Nephron progenitor cell (in vitro differentiated cells): ENCODE results near the gene KRTAP5-2.
A peak's percentile ranks its signal among the peaks of the same experiment; 100 is the strongest.
"Not testable (repeated sequence)": the region's sequence is repeated elsewhere in the genome, so short reads cannot be mapped to it uniquely, and the experiment has no call there.

Experiments used
- DNase-seq: peaks from one replicate; pipeline ENCODE4 v3.0.0; 2021
- H3K27ac Mint-ChIP-seq: 2 replicates; pipeline ENCODE4 v1.8.0; 2021; ENCODE audit warnings: mild to moderate bottlenecking, moderate library complexity, mixed read lengths
- H3K27me3 Mint-ChIP-seq: 2 replicates; pipeline ENCODE4 v1.8.0; 2021; ENCODE audit warnings: mild to moderate bottlenecking, low read depth, mixed read lengths; ENCODE audit not compliant: poor library complexity
- H3K36me3 Mint-ChIP-seq: 2 replicates; pipeline ENCODE4 v1.8.0; 2021; ENCODE audit warnings: low read depth, mixed read lengths
- H3K4me1 Mint-ChIP-seq: 2 replicates; pipeline ENCODE4 v1.8.0; 2021; ENCODE audit warnings: mixed read lengths
- H3K4me3 Mint-ChIP-seq: 2 replicates; pipeline ENCODE4 v1.8.0; 2021; ENCODE audit warnings: mild to moderate bottlenecking, moderate library complexity, mixed read lengths
- H3K9me3 Mint-ChIP-seq: 2 replicates; pipeline ENCODE4 v1.8.0; 2021; ENCODE audit warnings: mild to moderate bottlenecking, moderate library complexity, mixed read lengths
- TF ChIP-seq, protein P1 (sequence below): fragments of 200-600 bp; sonication (generic); IDR thresholded peaks from 2 replicates; pipeline ENCODE4 v1.5.0; 2021; ENCODE audit warnings: antibody characterized with exemption

KRTAP5-2 gene

DNA sequence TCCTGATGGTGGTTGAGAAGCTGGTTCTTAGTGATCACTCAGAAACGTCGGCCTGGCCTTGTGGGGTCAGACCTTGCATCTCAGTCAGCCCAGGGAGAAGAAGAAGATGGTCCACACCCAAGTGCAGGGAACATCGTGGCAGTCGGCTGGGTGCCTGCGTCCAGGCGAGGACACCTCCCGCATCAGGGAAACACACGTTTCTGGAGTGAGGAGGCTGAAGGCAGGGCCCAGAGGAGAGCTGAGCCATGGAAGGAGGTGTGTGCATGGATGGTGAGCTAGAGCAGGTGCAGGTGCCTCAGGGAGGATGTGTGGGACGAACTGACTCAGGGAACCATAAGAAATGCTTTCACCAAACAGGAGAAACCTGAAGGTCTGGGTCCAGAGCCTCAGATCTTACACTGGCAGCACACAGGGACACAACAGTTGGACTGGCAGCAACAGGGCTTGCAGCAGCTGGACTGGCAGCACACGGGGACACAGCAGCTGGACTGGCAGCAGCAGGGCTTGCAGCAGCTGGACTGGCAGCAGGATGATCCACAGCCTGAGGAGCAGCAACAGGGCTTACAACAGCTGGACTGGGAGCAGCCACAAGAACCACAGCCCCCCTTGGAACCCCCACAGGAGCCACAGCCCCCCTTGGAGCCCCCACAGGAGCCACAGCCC, 632 bp downstream of the KRTAP5-2 start:
- no peaks in the 10 kb centered on the region for H3K36me3 Mint-ChIP-seq
- no peak overlapping the region for H3K27ac Mint-ChIP-seq
- peaks cover 21% of the 10 kb centered on the region for H3K9me3 Mint-ChIP-seq
- no peak overlapping the region for H3K4me3 Mint-ChIP-seq
- TF ChIP-seq, protein P1, sequence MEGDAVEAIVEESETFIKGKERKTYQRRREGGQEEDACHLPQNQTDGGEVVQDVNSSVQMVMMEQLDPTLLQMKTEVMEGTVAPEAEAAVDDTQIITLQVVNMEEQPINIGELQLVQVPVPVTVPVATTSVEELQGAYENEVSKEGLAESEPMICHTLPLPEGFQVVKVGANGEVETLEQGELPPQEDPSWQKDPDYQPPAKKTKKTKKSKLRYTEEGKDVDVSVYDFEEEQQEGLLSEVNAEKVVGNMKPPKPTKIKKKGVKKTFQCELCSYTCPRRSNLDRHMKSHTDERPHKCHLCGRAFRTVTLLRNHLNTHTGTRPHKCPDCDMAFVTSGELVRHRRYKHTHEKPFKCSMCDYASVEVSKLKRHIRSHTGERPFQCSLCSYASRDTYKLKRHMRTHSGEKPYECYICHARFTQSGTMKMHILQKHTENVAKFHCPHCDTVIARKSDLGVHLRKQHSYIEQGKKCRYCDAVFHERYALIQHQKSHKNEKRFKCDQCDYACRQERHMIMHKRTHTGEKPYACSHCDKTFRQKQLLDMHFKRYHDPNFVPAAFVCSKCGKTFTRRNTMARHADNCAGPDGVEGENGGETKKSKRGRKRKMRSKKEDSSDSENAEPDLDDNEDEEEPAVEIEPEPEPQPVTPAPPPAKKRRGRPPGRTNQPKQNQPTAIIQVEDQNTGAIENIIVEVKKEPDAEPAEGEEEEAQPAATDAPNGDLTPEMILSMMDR, result no peak
- no peak for DNase-seq
- H3K4me1 Mint-ChIP-seq, result peaks cover 15% of the 10 kb centered on the region
- H3K27me3 Mint-ChIP-seq, result peaks cover 93% of the 10 kb centered on the region

DNA sequence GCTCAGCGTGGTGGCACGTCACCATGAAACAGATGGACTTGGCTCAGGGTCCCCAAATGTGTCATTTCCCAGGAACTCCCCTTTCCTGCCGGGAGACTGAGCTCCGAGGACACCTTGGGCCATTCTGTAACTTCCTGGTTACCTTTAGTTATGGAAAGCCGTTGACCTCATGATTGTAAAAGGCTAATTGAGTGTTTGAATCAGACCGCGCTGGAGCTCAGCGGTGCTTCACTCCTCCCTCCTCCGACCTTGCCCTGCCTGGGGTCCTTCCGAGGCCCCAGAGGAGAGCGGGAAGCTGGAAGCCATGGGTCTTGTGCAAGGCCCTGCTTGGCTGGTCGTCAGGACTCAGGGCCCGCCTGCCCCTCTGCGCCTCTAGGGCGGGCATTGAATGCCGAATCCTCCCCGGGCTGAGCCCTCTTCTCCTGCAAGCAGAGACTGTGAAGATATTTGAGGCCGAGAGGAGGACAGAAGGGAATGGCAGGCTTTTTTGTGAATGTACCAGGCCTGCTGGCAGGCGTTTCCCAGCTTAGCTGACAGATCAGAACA, 1.4 kb downstream of the KRTAP5-2 start:
- not testable (repeated sequence) for H3K27ac Mint-ChIP-seq, H3K4me3 Mint-ChIP-seq, DNase-seq, H3K36me3 Mint-ChIP-seq
- H3K9me3 Mint-ChIP-seq, result peaks cover 13% of the 10 kb centered on the region
- peaks cover 94% of the 10 kb centered on the region for H3K27me3 Mint-ChIP-seq
- H3K4me1 Mint-ChIP-seq, result peaks cover 15% of the 10 kb centered on the region

DNA sequence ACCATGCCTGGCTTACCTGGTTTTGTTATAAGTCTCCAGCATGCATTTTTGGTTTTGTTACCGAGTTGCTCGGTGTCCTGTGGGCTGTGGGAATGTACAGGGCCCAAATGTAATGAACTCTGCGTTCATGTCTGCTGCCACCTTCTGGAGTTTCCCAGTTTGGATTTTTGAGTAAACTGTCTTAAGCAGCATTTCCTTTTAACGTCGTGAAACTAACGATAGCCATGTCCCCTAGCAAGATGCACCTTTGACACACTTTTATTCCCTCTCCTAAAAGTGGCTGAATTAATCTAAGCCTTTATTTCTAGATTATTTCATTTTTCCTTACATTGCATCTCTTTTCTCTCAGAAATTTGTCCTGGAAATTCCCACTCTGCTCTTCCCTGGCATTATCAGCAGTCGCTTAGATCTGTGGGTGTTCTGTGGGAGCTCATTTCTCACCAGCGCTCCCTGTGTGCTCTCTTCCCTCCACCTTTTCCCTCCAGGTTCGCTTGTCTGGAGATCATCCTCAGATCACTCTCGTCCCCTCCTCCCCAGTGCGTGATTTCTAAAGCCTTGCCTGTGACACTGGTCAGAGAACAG, 2.0 kb downstream of the KRTAP5-2 start:
- not testable (repeated sequence) for H3K4me3 Mint-ChIP-seq, H3K36me3 Mint-ChIP-seq

DNA sequence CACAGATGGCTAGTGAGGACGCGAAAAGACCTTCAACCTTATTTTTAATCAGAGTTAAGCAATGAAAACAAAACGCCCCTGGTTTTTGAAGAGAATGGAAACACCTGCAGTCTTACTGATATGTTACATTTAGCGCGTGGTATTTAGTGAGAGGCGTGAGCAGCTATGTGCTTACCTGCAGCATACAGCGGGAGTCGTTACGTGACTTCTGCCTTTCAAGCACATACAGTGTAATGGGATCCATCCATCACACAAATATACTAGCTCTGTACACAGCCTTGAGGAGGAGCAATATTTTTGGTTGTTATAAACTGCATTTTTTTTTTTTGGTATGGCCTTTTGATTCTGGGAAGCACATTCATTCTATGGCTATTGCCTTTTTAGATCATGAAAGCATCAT, 5.5 kb downstream of the KRTAP5-2 start:
- H3K4me3 Mint-ChIP-seq, result no peak overlapping the region
- peaks cover 95% of the 10 kb centered on the region for H3K27me3 Mint-ChIP-seq
- H3K4me1 Mint-ChIP-seq, result peaks cover 15% of the 10 kb centered on the region
- TF ChIP-seq, protein P1, result no peak
- H3K27ac Mint-ChIP-seq, result no peak overlapping the region
- no peak for DNase-seq
- no peaks in the 10 kb centered on the region for H3K36me3 Mint-ChIP-seq
- H3K9me3 Mint-ChIP-seq, result no peaks in the 10 kb centered on the region

More for the DNA sequence above, 2.0 kb downstream of the KRTAP5-2 start:
- not testable (repeated sequence) for H3K27ac Mint-ChIP-seq, H3K9me3 Mint-ChIP-seq, DNase-seq
- Mint-ChIP-seq H3K4me1 (peaks cover 15% of the 10 kb centered on the region), H3K27me3 (peaks cover 94% of the 10 kb centered on the region)

DNA sequence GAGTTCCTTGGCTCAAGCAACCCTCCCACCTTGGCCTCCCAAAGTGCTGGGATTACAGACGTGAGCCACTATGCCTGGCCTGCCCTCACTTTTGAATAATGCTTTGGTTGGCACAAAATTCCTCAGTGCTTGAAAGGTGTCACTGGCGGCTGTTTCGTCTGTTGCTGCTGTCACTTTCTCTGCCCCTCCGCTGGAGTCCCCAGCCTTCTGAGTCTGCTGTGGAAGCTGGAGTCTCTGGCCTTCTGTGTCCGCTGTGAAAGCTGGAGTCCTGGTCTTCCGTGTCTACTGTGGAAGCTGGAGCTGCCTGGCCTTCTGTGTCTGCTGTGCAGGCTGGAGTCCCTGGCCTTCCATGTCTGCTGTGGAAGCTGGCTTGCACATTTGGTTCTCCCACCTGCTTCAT, 8.1 kb downstream of the KRTAP5-2 start:
- DNase-seq, result no peak
- Mint-ChIP-seq H3K4me3 (no peak overlapping the region), H3K27ac (no peak overlapping the region), H3K36me3 (no peaks in the 10 kb centered on the region), H3K27me3 (peaks cover 88% of the 10 kb centered on the region), H3K9me3 (no peaks in the 10 kb centered on the region), H3K4me1 (no peaks in the 10 kb centered on the region)
- TF ChIP-seq, protein P1, result no peak

DNA sequence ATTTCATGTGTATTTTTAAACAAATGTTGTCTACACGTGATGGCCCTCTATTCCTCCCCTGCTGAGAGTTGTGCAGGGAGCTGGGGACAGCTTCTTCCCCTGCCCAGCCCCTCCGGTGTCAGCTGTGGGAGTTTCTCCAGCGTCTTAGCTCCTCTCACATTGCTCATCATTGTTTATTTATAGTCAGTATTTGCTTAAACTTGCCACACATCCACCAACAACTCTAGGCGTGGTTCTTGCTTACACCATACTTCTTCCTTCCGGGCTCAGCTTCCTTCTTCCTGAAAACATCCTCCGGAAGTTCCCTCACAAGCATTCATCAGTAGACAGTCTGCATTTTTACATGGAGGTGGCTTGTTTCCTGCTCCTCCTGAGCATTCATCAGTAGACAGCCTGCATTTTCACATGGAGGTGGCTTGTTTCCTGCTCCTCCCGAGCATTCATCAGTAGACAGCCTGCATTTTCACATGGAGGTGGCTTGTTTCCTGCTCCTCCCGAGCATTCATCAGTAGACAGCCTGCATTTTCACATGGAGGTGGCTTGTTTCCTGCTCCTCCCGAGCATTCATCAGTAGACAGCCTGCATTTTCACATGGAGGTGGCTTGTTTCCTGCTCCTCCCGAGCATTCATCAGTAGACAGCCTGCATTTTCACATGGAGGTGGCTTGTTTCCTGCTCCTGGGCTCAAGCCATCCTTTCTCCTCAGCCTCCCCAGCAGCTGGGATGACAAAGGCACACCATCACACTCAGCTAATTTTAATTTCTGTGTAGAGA, 8.7 kb downstream of the KRTAP5-2 start:
- not testable (repeated sequence) for H3K4me1 Mint-ChIP-seq, DNase-seq, H3K9me3 Mint-ChIP-seq, H3K4me3 Mint-ChIP-seq, H3K36me3 Mint-ChIP-seq
- Mint-ChIP-seq H3K27me3 (peaks cover 84% of the 10 kb centered on the region), H3K27ac (peak overlapping the region; percentile 61)

DNA sequence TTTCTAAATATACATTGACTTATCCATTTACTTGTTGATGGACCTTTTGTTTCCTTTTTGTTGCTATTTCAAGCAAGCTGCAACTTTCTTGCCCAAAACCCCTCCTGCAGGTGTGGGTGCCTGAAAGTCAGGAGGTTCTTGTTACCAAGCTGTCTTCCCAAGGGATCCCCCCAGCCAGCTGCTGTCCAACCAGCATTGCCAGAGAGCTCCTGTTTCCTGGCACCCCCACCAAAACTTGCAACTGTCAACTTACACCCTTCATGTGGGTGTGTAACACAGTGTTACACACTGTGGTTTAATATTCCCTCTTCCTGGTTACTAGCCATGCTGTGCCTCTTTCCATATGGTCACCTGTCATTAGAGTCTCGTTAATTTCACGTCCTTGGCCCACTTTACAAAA, 11.4 kb downstream of the KRTAP5-2 start:
- peaks cover 6% of the 10 kb centered on the region for H3K9me3 Mint-ChIP-seq
- H3K4me1 Mint-ChIP-seq, result no peaks in the 10 kb centered on the region
- H3K27ac Mint-ChIP-seq, result no peak overlapping the region
- H3K27me3 Mint-ChIP-seq, result peaks cover 72% of the 10 kb centered on the region
- no peak for DNase-seq
- no peaks in the 10 kb centered on the region for H3K36me3 Mint-ChIP-seq
- H3K4me3 Mint-ChIP-seq, result no peak overlapping the region
- TF ChIP-seq, protein P1, result no peak

DNA sequence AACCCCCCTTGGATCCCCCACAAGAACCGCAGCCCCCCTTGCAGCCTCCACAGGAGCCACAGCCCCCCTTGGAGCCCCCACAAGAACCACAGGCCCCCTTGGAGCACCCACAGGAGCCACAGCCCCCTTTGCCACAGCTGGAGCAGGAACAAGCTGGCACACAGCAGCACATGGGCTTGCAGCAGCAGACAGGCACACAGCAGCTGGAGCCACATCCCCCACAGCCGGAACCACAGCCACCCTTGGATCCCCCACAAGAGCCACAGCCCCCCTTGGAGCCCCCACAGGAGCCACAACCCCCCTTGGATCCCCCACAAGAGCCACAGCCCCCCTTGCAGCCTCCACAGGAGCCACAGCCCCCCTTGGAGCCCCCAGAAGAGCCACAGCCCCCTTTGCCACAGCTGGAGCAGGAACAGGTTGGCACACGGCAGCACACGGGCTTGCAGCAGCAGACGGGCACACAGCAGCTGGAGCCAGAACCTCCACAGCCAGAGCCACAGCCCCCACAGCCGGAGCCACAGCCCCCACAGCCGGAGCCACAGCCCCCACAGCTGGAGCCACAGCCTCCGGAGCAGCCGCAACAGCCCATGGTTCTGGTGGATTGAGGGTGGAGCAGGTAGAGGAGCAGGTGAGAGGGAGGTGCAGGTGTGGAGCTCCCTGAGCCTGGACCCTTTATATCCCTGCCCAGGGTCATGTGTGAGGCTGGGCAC, 13.3 kb downstream of the KRTAP5-2 start, which contains the start of gene KRTAP5-1:
KRTAP5-1 (minus strand) TSS at position 623 of the 710 bp plus-strand sequence; CDS start at position 589, 34 bp downstream.
- H3K36me3 Mint-ChIP-seq, H3K4me1 Mint-ChIP-seq, H3K27ac Mint-ChIP-seq, H3K4me3 Mint-ChIP-seq, DNase-seq: not testable (repeated sequence)
- Mint-ChIP-seq H3K9me3 (peaks cover 17% of the 10 kb centered on the region), H3K27me3 (peaks cover 64% of the 10 kb centered on the region)

DNA sequence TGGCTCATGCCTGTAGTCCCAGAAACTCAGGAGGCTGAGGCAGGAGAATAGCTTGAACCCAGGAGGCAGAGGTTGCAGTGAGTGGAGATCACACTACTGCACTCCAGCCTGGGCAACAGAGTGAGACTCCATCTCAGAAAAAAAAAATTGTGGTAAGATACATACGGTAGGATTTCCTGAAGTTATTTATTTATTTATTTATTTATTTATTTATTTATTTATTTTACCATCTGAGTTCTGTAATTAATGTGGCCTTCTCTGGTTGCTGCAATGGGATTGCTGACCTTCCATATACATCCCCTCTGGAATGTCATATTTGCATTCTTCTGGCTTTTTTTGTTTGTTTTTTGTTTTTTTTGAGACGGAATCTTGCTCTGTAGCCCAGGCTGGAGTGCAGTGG, 15.2 kb downstream of the KRTAP5-2 start:
- not testable (repeated sequence) for H3K4me1 Mint-ChIP-seq, H3K4me3 Mint-ChIP-seq, DNase-seq, H3K27ac Mint-ChIP-seq, H3K36me3 Mint-ChIP-seq
- peaks cover 67% of the 10 kb centered on the region for H3K27me3 Mint-ChIP-seq
- peaks cover 31% of the 10 kb centered on the region for H3K9me3 Mint-ChIP-seq
